Prostate gland (tissue), 2 donors: ENCODE measurements around the gene KCNJ12. TPM values are rescaled to one million over a fixed set of nuclear protein-coding genes. Genes with fewer than 3 reads are reported as not detected.
"Not testable (repeated sequence)": the region's sequence is repeated elsewhere in the genome, so short reads cannot be mapped to it uniquely, and the experiment has no call there.

Experiments
- DNase-seq: peaks from one replicate; pipeline ENCODE4 v3.0.0-alpha.2; 2019; ENCODE audit warnings: low spot score
- H3K27ac ChIP-seq, 2 donors: fragments of 200-600 bp; sonication (generic); 2 replicates each; pipeline ENCODE4 v1.5.1; 2017 to 2019
- H3K27me3 ChIP-seq: fragments of 200-600 bp; sonication (generic); replicated peaks from 2 replicates; pipeline ENCODE4 v1.5.1; 2019; ENCODE audit not compliant: insufficient read depth
- H3K36me3 ChIP-seq, 2 donors: fragments of 200-600 bp; sonication (generic); 1 replicate in 1 of 2; 2 replicates in 1 of 2; pipeline versions ENCODE4 v1.5.1 to v1.8.1; 2017 to 2019
- H3K4me1 ChIP-seq: fragments of 200-600 bp; sonication (generic); replicated peaks from 2 replicates; pipeline ENCODE4 v1.5.1; 2019
- H3K4me3 ChIP-seq, 2 donors: fragments of 200-600 bp; sonication (generic); 2 replicates each; pipeline ENCODE4 v1.5.1; 2017 to 2019
- H3K9me3 ChIP-seq: fragments of 200-600 bp; sonication (generic); 2 replicates; pipeline ENCODE4 v1.5.1; 2017
- CTCF ChIP-seq, 4 experiments: fragments of 200-600 bp in 2 of 4; fragments of 450-650 bp in 2 of 4; sonication (generic) in 2 of 4; IDR thresholded peaks; 1 replicate in 3 of 4; 2 replicates in 1 of 4; pipeline ENCODE4 v1.5.1; 2016 to 2019; ENCODE audit warnings: antibody characterized with exemption in 4 of 4, mild to moderate bottlenecking in 2 of 4, moderate library complexity in 2 of 4
- POLR2A ChIP-seq: fragments of 450-650 bp; IDR thresholded peaks from one replicate; pipeline ENCODE4 v1.6.1; 2016; ENCODE audit warnings: antibody characterized with exemption, mild to moderate bottlenecking
- POLR2AphosphoS5 ChIP-seq: sonication (generic); formaldehyde crosslinking; IDR thresholded peaks from one replicate; pipeline ENCODE4 v1.6.1; 2017; ENCODE audit warnings: antibody characterized with exemption
- WGBS: methylation state at CpG from one replicate; pipeline ENCODE4 v1.1.5; 2018; 5-methylcytosine and 5-hydroxymethylcytosine counted together
- intact Hi-C: fragments of 100-400 bp; cut with DNase I; formaldehyde crosslinking; loops from one replicate; pipeline ENCODE4 v1.14.2; 2022
- total RNA-seq, 2 donors: library from RNA; depleted of rRNA; stranded (reverse); fragments of >200 nt; gene quantifications; one replicate each; pipeline ENCODE4 v1.1.0, GENCODE V29; 2016

Gene KCNJ12
- total RNA-seq, 2 donors from 2014 or later = 0.32 to 3.8 TPM

GRCh38 chr17:21455761-21456160, 79.6 kb downstream of the KCNJ12 start:
- Histone ChIP-seq H3K4me3 (no peak overlapping the region), H3K4me1 (no peaks in the 10 kb centered on the region), H3K27me3 (no peaks in the 10 kb centered on the region), H3K27ac (no peak overlapping the region), H3K36me3 (no peaks in the 10 kb centered on the region), H3K9me3 (no peaks in the 10 kb centered on the region)
- DNase-seq = no peak
- TF ChIP-seq CTCF (IDR thresholded peaks at IDR 0.05) (no peak), POLR2AphosphoS5 (no peak), POLR2A (no peak)
- intact Hi-C loops = loop anchor here (5.0 kb wide), 1 partner anchor 168 kb away; no protein-coding TSS in a partner anchor
- 91% methylated on average over 6 of the region's 6 CpGs for WGBS

DNA sequence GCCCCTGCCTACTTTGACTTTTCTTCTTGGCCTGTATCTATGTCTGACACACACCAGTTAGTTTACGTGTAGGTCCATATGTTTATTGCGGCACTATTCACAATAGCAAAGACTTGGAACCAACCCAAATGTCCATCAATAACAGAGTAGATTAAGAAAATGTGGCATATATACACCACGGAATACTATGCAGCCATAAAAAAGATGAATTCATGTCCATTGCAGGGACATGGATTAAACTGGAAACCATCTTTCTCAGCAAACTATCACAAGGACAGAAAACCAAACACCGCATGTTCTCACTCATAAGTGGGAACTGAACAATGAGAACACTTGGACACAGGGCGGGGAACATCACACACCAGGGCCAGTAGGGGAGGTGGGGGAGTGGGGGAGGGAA, 80.3 kb downstream of the KCNJ12 start:
- H3K4me3 ChIP-seq, DNase-seq, H3K4me1 ChIP-seq, H3K36me3 ChIP-seq, H3K9me3 ChIP-seq, H3K27ac ChIP-seq, H3K27me3 ChIP-seq: not testable (repeated sequence)
- intact Hi-C loops = loop anchor here (5.0 kb wide), 1 partner anchor 169 kb away; no protein-coding TSS in a partner anchor
- WGBS = 79% methylated on average over 5 of the region's 5 CpGs

DNA sequence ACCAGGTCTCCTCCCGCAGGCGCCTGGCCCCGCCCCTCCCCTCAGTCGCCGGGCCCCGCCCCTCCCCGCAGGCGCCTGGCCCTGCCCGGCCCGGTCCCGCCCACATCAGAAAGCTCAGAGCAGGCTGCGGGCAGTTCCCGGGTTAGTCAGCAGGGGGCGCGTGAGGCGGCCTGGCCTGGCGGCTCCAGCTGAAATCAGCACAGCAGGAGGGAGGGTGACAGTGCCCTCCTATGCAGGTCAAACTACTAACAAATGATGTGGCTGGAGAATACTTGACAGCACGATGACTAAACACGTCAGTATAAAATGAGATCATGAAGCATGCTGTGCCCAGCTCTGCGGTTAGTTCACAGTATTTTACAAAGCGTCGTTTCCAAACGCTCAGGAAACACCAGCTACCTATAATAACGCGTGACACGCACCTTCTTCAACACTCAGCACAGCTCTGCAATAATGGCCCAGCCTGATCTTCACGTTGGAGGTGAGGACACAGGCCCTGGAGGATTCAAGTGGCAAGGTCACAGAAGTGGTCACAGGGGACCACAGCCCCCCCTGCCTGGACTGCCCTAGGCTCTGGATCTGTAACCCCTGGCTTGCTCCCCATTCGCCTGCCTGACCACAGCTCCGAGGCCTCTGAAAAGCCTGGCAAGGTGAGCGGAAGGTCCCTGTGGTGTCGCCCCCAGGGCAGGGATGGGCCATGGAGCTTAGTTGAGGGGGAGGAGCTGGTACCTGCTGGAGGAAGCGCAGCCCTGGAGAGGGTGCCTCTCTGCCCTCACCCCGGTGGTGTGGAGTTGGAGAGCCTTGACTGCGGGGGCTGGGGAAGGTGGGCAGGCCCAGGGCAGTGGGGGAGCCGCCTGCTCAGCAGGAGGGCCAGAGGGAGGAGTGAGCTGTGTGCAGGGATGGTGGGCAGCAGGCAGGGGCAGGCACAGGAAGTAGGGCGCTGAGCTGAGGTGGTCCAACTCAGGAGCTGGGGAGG, 81.2 kb downstream of the KCNJ12 start:
- no peaks in the 10 kb centered on the region for H3K36me3 ChIP-seq
- peak; percentile 77 for DNase-seq
- intact Hi-C loops = loop anchor here (2.0 to 5.0 kb wide), 2 partner anchors 53 to 170 kb away; no protein-coding TSS in a partner anchor
- peak; percentile 87 to 92 (median 89) for TF ChIP-seq CTCF (IDR thresholded peaks at IDR 0.05)
- peak; percentile 42 for TF ChIP-seq POLR2AphosphoS5
- no peak for TF ChIP-seq POLR2A
- H3K27me3 ChIP-seq = no peaks in the 10 kb centered on the region
- no peak overlapping the region for H3K27ac ChIP-seq
- no peak overlapping the region for H3K4me3 ChIP-seq
- 18% methylated on average over 22 of the region's 36 CpGs for WGBS
- no peaks in the 10 kb centered on the region for H3K4me1 ChIP-seq
- no peaks in the 10 kb centered on the region for H3K9me3 ChIP-seq

DNA sequence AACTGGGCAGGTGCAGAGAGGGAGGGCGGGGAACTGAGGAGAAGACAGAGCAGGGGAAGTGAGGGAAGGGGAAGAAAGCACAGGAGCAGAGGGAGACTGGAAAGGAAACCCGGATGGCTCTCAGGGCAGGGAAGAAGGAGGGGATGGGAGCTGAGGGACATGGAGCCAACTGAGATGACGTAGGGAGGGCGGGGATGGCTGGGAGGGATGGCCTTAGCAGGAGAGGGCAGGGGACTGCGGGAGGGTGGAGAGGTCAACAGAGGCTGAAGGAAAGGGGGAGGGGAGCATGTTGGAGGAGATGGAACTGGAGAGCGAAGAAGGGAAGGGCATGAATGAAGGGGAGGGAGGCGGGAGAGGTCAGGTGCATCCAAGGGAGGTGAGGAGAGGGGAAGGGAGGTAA, 81.9 kb downstream of the KCNJ12 start:
- no peaks in the 10 kb centered on the region for H3K36me3 ChIP-seq
- no peak for DNase-seq
- no peak overlapping the region for H3K27ac ChIP-seq
- H3K4me1 ChIP-seq = no peaks in the 10 kb centered on the region
- intact Hi-C loops = loop anchor here (2.0 to 5.0 kb wide), 2 partner anchors 53 to 171 kb away; no protein-coding TSS in a partner anchor
- no peak for TF ChIP-seq POLR2AphosphoS5
- TF ChIP-seq CTCF (IDR thresholded peaks at IDR 0.05) = no peak
- H3K4me3 ChIP-seq = no peak overlapping the region
- H3K27me3 ChIP-seq = peaks cover 1% of the 10 kb centered on the region
- 47% methylated on average over 7 of the region's 7 CpGs for WGBS
- no peaks in the 10 kb centered on the region for H3K9me3 ChIP-seq

DNA sequence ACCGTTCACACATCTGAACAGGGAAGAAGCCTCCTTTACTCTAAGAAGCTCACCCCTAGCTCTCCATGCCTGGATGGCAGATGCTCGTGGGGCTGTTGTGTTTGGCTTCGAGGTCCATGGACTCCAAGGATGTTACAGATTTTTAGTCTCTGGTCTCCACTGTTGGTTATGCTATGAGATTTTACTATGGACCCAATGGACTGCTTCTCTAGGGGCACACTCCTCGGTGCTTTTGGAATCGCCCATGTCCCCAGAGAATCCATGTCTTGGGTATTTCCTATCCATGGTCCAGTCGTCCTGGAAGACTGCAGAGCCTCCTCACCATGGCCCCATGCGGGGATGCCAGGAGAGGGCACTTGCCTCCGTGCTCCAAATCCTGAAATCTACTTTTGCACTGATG, 83.4 kb downstream of the KCNJ12 start:
- Histone ChIP-seq H3K36me3 (no peaks in the 10 kb centered on the region), H3K4me3 (no peak overlapping the region), H3K9me3 (no peaks in the 10 kb centered on the region), H3K27me3 (peaks cover 5% of the 10 kb centered on the region), H3K4me1 (no peaks in the 10 kb centered on the region), H3K27ac (no peak overlapping the region)
- 89% methylated on average over 8 of the region's 8 CpGs for WGBS
- intact Hi-C loops = loop anchor here (2.0 to 5.0 kb wide), 2 partner anchors 51 to 172 kb away; no protein-coding TSS in a partner anchor
- no peak for DNase-seq
- TF ChIP-seq CTCF (IDR thresholded peaks at IDR 0.05) (no peak), POLR2A (no peak), POLR2AphosphoS5 (no peak)
